Stimulated activated naive B cell treated with anti-CD40 and anti-IgM and Interleukin-4, amounts not matched to agents 10 μg/mL and 1 μg/mL and 100 μg/mL, for 72 hours (primary cell): ENCODE data around the gene POMC.

ENCODE experiments used
- ATAC-seq, 2 donors: fragments of 150-1000 bp; cut with Tn5 transposase; replicated peaks; 2 replicates each; pipeline ENCODE4 v1.10.0; 2021; ENCODE audit warnings: moderate library complexity in 1 of 2
- DNase-seq: peaks from one replicate; pipeline ENCODE4 v3.0.0; 2021
- H3K27ac Mint-ChIP-seq: one replicate; pipeline ENCODE4 v1.8.0; 2022; ENCODE audit warnings: mild to moderate bottlenecking, mixed read lengths
- H3K27me3 Mint-ChIP-seq, 2 donors: one replicate each; pipeline ENCODE4 v1.8.0; 2022; ENCODE audit warnings: mixed read lengths in 2 of 2
- H3K36me3 Mint-ChIP-seq, 2 donors: one replicate each; pipeline ENCODE4 v1.8.0; 2022; ENCODE audit warnings: mixed read lengths in 2 of 2, mild to moderate bottlenecking in 1 of 2
- H3K4me1 Mint-ChIP-seq, 2 donors: one replicate each; pipeline ENCODE4 v1.8.0; 2022; ENCODE audit warnings: mixed read lengths in 2 of 2, mild to moderate bottlenecking in 1 of 2
- H3K4me3 Mint-ChIP-seq, 2 donors: one replicate each; pipeline ENCODE4 v1.8.0; 2022; ENCODE audit warnings: mild to moderate bottlenecking in 2 of 2, mixed read lengths in 2 of 2, moderate library complexity in 1 of 2
- H3K9me3 Mint-ChIP-seq, 2 donors: one replicate each; pipeline ENCODE4 v1.8.0; 2022; ENCODE audit warnings: mixed read lengths in 2 of 2, mild to moderate bottlenecking in 1 of 2

Gene POMC

GRCh38 chr2:25197336-25198208 is 29.2 kb upstream of the POMC start:
- peaks cover 0 to 7% of the 10 kb centered on the region in 2 donors for H3K27me3 Mint-ChIP-seq
- H3K27ac Mint-ChIP-seq: peak overlapping the region; percentile 44
- ATAC-seq (no peak), DNase-seq (no peak)
- H3K36me3 Mint-ChIP-seq: no peaks in the 10 kb centered on the region
- H3K4me1 Mint-ChIP-seq: peaks cover 25 to 36% of the 10 kb centered on the region in 2 donors
- H3K4me3 Mint-ChIP-seq: no peak overlapping the region
- no peaks in the 10 kb centered on the region for H3K9me3 Mint-ChIP-seq

- Mint-ChIP-seq H3K27me3 (peaks cover 0 to 12% of the 10 kb centered on the region in 2 donors), H3K9me3 (no peaks in the 10 kb centered on the region), H3K36me3 (no peaks in the 10 kb centered on the region), H3K27ac (peak overlapping the region; percentile 60), H3K4me1 (peaks cover 13 to 26% of the 10 kb centered on the region in 2 donors), H3K4me3 (no peak overlapping the region)
- DNase-seq: no peak
- ATAC-seq: no peak
Observed at GRCh38 chr2:25194576-25195122, 26.3 kb upstream of the POMC start.

GRCh38 chr2:25190536-25190935 is 22.2 kb upstream of the POMC start:
- H3K36me3 Mint-ChIP-seq: no peaks in the 10 kb centered on the region
- peaks cover 0 to 1% of the 10 kb centered on the region in 2 donors for H3K4me1 Mint-ChIP-seq
- no peak overlapping the region for H3K4me3 Mint-ChIP-seq
- H3K9me3 Mint-ChIP-seq: no peaks in the 10 kb centered on the region
- ATAC-seq (no peak), DNase-seq (no peak)
- H3K27me3 Mint-ChIP-seq: peaks cover 0 to 5% of the 10 kb centered on the region in 2 donors
- H3K27ac Mint-ChIP-seq: no peak overlapping the region

- Mint-ChIP-seq H3K4me3 (no peak overlapping the region), H3K27ac (no peak overlapping the region), H3K9me3 (no peaks in the 10 kb centered on the region), H3K36me3 (no peaks in the 10 kb centered on the region), H3K4me1 (no peaks in the 10 kb centered on the region), H3K27me3 (peaks cover 5 to 17% of the 10 kb centered on the region in 2 donors)
- ATAC-seq: no peak
- no peak for DNase-seq
Observed at GRCh38 chr2:25188405-25188804, 20.0 kb upstream of the POMC start.

- no peak for DNase-seq
- ATAC-seq: no peak
- H3K36me3 Mint-ChIP-seq: no peaks in the 10 kb centered on the region
- peaks cover 5 to 17% of the 10 kb centered on the region in 2 donors for H3K27me3 Mint-ChIP-seq
- H3K4me3 Mint-ChIP-seq: no peak overlapping the region
- no peaks in the 10 kb centered on the region for H3K4me1 Mint-ChIP-seq
- no peak overlapping the region for H3K27ac Mint-ChIP-seq
- H3K9me3 Mint-ChIP-seq: no peaks in the 10 kb centered on the region
Observed at GRCh38 chr2:25187729-25188350, 19.5 kb upstream of the POMC start.

- no peaks in the 10 kb centered on the region for H3K4me1 Mint-ChIP-seq
- DNase-seq: no peak
- no peak for ATAC-seq
- H3K4me3 Mint-ChIP-seq: no peak overlapping the region
- no peaks in the 10 kb centered on the region for H3K9me3 Mint-ChIP-seq
- peaks cover 5 to 12% of the 10 kb centered on the region in 2 donors for H3K27me3 Mint-ChIP-seq
- H3K27ac Mint-ChIP-seq: no peak overlapping the region
- H3K36me3 Mint-ChIP-seq: no peaks in the 10 kb centered on the region
Observed at GRCh38 chr2:25184254-25184653, 15.9 kb upstream of the POMC start.

- H3K36me3 Mint-ChIP-seq: no peaks in the 10 kb centered on the region
- peaks cover 0 to 10% of the 10 kb centered on the region in 2 donors for H3K4me1 Mint-ChIP-seq
- ATAC-seq (no peak), DNase-seq (no peak)
- no peaks in the 10 kb centered on the region for H3K9me3 Mint-ChIP-seq
- no peak overlapping the region for H3K4me3 Mint-ChIP-seq
- peaks cover 18 to 33% of the 10 kb centered on the region in 2 donors for H3K27me3 Mint-ChIP-seq
- H3K27ac Mint-ChIP-seq: no peak overlapping the region
Observed at GRCh38 chr2:25178976-25179375, 10.6 kb upstream of the POMC start.

- DNase-seq (no peak), ATAC-seq (no peak)
- no peaks in the 10 kb centered on the region for H3K36me3 Mint-ChIP-seq
- H3K4me3 Mint-ChIP-seq: no peak overlapping the region
- peaks cover 25 to 38% of the 10 kb centered on the region in 2 donors for H3K27me3 Mint-ChIP-seq
- H3K27ac Mint-ChIP-seq: no peak overlapping the region
- peaks cover 2 to 10% of the 10 kb centered on the region in 2 donors for H3K4me1 Mint-ChIP-seq
- no peaks in the 10 kb centered on the region for H3K9me3 Mint-ChIP-seq
Observed at GRCh38 chr2:25177211-25177611, 8.8 kb upstream of the POMC start.

- ATAC-seq (no peak), DNase-seq (no peak)
- Mint-ChIP-seq H3K27me3 (peaks cover 25 to 38% of the 10 kb centered on the region in 2 donors), H3K4me1 (peaks cover 2 to 10% of the 10 kb centered on the region in 2 donors), H3K36me3 (peaks cover 0 to 2% of the 10 kb centered on the region in 2 donors), H3K27ac (no peak overlapping the region), H3K4me3 (no peak overlapping the region), H3K9me3 (no peaks in the 10 kb centered on the region)
Observed at GRCh38 chr2:25176541-25177181, 8.3 kb upstream of the POMC start.

GRCh38 chr2:25176138-25176537 is 7.8 kb upstream of the POMC start:
- no peak overlapping the region for H3K27ac Mint-ChIP-seq
- no peaks in the 10 kb centered on the region for H3K9me3 Mint-ChIP-seq
- peaks cover 0 to 2% of the 10 kb centered on the region in 2 donors for H3K36me3 Mint-ChIP-seq
- ATAC-seq (no peak), DNase-seq (no peak)
- no peak overlapping the region for H3K4me3 Mint-ChIP-seq
- H3K4me1 Mint-ChIP-seq: peaks cover 2 to 10% of the 10 kb centered on the region in 2 donors
- peaks cover 25 to 38% of the 10 kb centered on the region in 2 donors for H3K27me3 Mint-ChIP-seq

- no peak for DNase-seq
- peaks cover 35 to 49% of the 10 kb centered on the region in 2 donors for H3K27me3 Mint-ChIP-seq
- H3K4me3 Mint-ChIP-seq: no peak overlapping the region
- H3K4me1 Mint-ChIP-seq: peaks cover 7 to 17% of the 10 kb centered on the region in 2 donors
- no peak overlapping the region for H3K27ac Mint-ChIP-seq
- H3K9me3 Mint-ChIP-seq: no peaks in the 10 kb centered on the region
- H3K36me3 Mint-ChIP-seq: peaks cover 0 to 2% of the 10 kb centered on the region in 2 donors
- ATAC-seq: no peak
Observed at GRCh38 chr2:25174192-25174861, 5.9 kb upstream of the POMC start.

GRCh38 chr2:25173719-25174118 is 5.3 kb upstream of the POMC start:
- Mint-ChIP-seq H3K36me3 (peaks cover 0 to 2% of the 10 kb centered on the region in 2 donors), H3K9me3 (no peaks in the 10 kb centered on the region), H3K27me3 (peaks cover 41 to 49% of the 10 kb centered on the region in 2 donors), H3K4me1 (peaks cover 10 to 22% of the 10 kb centered on the region in 2 donors), H3K4me3 (no peak overlapping the region), H3K27ac (no peak overlapping the region)
- DNase-seq (no peak), ATAC-seq (no peak)

- peak; percentile 9 to 29 for ATAC-seq
- Mint-ChIP-seq H3K4me1 (peaks cover 25 to 38% of the 10 kb centered on the region in 2 donors), H3K27ac (no peak overlapping the region), H3K36me3 (peaks cover 0 to 2% of the 10 kb centered on the region in 2 donors), H3K4me3 (no peak overlapping the region), H3K9me3 (no peaks in the 10 kb centered on the region), H3K27me3 (peaks cover 32 to 39% of the 10 kb centered on the region in 2 donors)
- DNase-seq: no peak
Observed at GRCh38 chr2:25170888-25171287, 2.5 kb upstream of the POMC start.

GRCh38 chr2:25169073-25169470 is 692 bp upstream of the POMC start:
- peaks cover 0 to 2% of the 10 kb centered on the region in 2 donors for H3K36me3 Mint-ChIP-seq
- no peak overlapping the region for H3K27ac Mint-ChIP-seq
- H3K9me3 Mint-ChIP-seq: no peaks in the 10 kb centered on the region
- DNase-seq (no peak), ATAC-seq (no peak)
- H3K4me1 Mint-ChIP-seq: peaks cover 38 to 56% of the 10 kb centered on the region in 2 donors
- H3K4me3 Mint-ChIP-seq: peak overlapping the region; percentile 81 to 88
- peaks cover 30 to 32% of the 10 kb centered on the region in 2 donors for H3K27me3 Mint-ChIP-seq
